HG02885 (cell line): ENCODE results near the gene NADSYN1.
A peak's percentile ranks its signal among the peaks of the same experiment; 100 is the strongest.

Source experiments
- ATAC-seq: cut with Tn5 transposase; IDR thresholded peaks from one replicate; pipeline ENCODE4 v1.9.1; 2021; ENCODE audit warnings: mild to moderate bottlenecking; ENCODE audit not compliant: unreplicated experiment, poor library complexity

NADSYN1 gene

DNA sequence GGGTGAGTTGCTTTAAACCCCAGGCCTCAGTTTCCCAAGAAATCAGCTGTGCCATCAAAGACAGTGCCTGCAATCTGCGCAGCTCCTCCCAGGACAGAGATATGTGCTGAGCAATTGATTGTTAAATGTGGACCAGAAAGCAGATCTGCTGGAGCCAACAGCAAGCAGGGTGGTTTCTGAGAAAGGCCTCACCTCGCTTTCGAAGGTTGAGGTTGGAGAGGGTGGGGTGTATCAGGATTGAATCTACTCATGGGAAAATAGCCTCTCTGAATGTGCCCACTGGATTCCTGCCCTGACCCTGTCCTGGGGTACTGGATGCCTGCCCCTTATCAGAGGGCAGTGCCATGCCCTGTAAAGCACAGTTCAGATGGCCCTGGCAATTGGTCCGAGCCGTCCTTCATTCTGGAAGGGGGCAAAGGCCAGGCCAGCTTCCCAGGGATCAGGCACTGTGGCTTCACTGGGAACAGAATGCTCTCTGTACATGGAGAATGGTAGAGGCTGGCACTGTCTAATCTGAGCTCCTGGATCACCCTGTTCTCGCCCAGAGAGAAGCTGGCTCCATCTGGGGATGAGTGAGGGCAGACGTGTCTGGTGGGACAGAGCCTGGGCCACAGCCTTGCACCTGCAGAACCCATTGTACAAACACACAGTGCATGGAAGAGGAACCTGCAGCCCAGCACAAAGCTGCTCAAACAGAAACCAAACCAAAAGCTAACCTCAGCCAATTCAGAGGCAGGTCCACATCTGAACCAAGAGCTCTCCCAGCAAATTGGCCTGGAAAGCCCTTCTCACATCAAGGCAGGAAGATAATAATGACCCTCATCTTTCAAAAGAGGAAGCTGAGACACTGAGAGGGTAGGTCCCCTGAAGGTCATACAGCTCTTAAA, 20.0 kb upstream of the NADSYN1 start:
- no peak for ATAC-seq

GRCh38 chr11:71433648-71434450, 19.2 kb upstream of the NADSYN1 start:
- ATAC-seq: no peak

DNA sequence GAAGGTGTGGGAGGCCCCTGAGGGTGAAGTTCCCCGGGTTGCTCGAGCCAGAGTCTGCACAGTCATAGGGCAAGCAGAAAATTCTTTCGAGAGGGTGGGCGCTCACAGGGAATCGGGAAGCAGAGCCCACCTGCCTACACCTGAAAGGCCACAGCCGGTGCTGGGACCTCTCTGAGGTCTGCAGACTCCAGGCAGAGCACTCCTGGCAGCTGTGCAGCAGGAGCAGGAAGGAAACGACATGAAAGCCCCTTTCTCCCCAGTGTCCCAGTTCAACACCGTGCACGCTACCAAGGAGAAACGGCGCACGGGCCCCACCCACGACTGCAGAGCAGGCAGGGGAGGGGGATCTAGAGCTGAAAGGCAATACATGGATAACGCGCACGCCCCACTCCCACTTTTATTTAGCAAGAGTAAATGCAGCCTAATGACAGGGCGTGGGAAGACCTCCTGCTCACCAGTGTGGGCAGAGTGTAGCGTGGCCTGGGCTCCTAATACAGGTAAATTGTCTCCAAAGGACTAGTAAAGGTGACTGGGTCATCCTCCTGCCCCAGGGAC, 18.4 kb upstream of the NADSYN1 start:
- ATAC-seq: no peak

- ATAC-seq: no peak
Observed at GRCh38 chr11:71435278-71435951, 17.6 kb upstream of the NADSYN1 start.

DNA sequence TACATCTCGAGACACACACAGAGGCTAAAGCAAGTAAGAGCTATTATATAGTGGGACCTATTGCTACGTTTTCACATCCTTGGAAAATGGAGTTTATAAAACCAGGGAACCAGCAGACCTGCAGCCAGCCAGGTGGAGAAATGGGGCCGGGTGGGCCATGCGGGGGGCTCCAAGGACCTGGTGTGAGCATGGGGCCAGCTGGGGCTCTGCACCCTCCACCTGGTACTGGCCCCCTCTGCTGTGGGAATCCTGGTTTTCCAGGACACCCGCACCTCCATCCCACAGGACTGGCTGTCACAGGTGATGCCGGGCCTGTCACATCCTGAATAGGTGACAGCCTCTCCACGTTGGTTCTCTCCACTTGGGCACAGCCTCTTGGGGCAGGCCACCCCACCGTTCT, 16.1 kb upstream of the NADSYN1 start:
- ATAC-seq: no peak

GRCh38 chr11:71437399-71437798, 15.6 kb upstream of the NADSYN1 start:
- ATAC-seq: no peak

GRCh38 chr11:71437879-71438278, 15.1 kb upstream of the NADSYN1 start:
- no peak for ATAC-seq

DNA sequence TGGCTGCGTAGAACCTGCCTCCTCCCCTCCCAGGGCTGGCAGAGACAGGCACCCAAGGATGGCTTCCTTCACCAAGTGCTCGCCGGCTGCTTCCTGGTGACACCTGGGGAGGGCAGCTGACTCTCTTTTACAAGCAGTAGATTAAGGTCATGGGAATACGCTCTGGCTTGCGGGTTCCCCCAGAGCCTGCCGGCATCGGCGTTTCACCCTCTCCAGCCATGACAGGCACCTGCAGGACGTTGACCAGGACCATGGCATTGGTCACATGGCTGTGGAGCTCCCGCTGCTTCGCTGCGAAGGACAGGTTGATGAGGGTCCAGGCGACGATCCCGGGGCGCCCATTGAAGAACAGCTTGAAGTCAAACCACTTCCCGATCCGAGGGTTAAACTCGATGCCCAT, 14.4 kb upstream of the NADSYN1 start:
- ATAC-seq: no peak

GRCh38 chr11:71440021-71440755, 12.8 kb upstream of the NADSYN1 start:
- ATAC-seq: no peak

GRCh38 chr11:71441251-71441650, 11.8 kb upstream of the NADSYN1 start:
- ATAC-seq: no peak

- ATAC-seq: no peak
Observed at GRCh38 chr11:71442123-71442522, 10.9 kb upstream of the NADSYN1 start.

DNA sequence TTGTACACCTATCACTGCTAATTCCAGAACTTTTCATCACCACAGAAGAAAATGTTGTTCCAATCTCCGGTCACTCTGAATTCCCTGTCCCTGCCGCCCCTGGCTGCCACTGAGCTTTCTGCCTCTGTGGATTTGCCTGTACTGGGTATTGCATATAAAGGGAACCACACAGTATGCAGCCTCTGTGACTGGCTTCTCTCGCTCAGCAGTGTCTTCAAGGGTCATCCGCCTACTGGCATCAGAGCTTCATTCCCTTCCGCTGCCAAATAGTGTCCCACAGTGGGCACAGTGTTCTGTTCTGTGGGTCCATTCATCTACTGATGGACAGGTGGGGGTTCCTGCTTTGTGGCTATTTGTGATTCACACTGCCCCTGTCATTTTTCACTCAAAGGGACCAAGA, 10.1 kb upstream of the NADSYN1 start:
- ATAC-seq: no peak

GRCh38 chr11:71443736-71444445, 9.1 kb upstream of the NADSYN1 start:
- no peak for ATAC-seq

DNA sequence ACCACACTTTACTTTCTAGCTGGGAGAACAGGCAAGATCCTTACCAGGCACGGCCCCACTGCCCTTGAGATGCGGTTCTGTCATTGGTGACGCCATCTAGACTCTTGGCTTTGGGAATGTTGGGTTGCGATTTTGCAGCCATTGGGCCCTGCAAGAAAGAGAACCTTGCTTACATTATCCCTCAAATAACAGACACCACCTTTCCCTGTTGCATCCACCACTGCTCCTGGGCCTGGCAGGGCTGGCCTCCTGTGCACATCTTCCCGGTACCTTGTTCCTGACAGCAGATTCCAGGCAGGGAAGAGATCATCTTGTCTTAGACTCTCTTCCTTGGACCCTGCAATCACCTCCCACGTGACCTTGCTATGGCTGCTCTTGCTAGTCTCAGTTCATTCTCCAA, 8.2 kb upstream of the NADSYN1 start:
- no peak for ATAC-seq

DNA sequence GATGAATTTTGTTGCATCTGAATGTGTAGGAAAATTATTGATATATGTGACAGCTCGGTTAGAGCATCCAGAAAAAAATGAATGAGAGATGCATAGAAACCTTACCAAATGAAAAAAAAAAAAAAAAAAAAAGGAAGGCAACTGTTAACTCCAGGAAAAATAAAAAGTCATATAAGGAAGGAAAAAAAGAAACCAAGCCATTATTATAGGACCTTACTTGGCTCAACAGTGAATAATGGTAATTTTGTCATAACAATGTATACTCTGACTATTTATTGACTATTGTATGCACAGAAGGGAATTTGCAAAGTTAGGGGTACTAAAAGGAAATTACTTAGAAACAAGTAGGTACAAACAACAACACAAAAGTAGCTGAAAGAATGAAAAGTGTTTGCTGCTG, 6.9 kb upstream of the NADSYN1 start:
- ATAC-seq: no peak

DNA sequence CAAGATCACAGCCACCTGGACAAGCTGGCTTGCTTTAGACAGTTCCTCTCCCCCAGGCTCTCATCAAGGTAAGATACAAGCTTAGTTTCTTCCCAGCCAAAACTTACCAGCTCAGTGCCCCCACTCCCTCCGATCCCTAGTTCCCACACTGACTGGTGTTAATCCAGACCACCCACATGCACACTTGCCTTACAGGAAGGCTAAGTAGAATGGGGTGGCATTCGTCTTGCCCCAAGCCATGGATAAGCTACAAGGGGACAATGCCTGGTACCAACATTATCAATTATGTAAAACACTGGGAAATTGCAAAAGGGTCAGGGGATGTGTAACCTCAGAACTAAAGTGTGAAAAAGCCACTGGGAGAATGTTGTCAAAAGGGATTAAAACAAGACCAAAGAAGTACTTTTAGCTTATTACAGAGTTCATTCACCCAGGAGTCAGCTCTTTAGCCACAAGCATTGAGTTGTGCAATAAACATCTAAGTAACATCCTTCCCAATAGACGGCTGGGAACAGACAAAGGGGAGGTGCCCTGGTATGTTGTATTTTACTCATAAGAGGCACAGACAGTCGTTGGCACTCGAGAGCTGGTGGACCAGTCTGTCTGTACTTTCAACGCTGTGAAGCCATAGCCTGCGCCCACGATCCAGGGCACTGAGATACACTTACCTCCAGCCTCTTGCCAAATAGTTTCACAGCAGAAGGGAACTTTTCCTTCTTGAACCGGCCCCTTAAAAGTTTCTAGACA, 5.9 kb upstream of the NADSYN1 start:
- ATAC-seq: no peak

DNA sequence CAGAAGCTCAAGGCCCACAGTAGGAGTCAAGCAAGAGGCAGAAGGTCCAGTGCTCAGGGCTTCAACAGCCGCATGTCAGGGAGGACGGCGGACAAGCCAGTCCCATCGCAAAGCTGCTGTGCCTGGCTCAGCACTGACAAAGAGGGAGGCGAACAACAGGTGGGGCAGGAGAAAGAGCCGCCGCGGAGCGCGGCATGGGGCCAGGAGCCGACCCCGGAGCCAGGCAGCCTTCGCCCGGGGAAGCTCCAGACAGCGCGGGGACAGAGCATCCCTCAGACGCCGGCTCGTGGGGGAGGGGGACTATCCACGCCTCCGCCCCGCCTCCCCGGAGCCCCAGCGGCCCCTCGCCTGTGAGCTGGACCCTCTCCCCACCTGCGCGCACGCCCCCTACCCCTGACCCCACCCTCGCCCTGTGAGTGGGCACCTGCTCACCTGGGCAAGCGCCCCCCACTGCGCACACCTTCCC, 5.2 kb upstream of the NADSYN1 start:
- ATAC-seq: peak; percentile 15
